Measurements from ENCODE around the gene KCNQ1.

GRCh38 chr11:2420502-2421225 lies 24.1 kb upstream of the KCNQ1 start:
- TF ChIP-seq CTCF (conservative IDR thresholded peaks at IDR 0.05; ENCODE audit: low read depth in 2 of 2) (peak; percentile 73 to 93), EZH2 (IDR thresholded peaks at IDR 0.05; ENCODE audit: low read depth, unreplicated experiment) (no peak), JUNB (IDR thresholded peaks at IDR 0.05; ENCODE audit: unreplicated experiment) (no peak), EZH2phosphoT487 (IDR thresholded peaks at IDR 0.05; ENCODE audit: unreplicated experiment) (no peak), NANOG (IDR thresholded peaks at IDR 0.05; ENCODE audit: borderline replicate concordance) (no peak), CREB1 (CRISPR knock-in tag; IDR thresholded peaks at IDR 0.05; ENCODE audit: low read depth) (no peak), POLR2AphosphoS5 (IDR thresholded peaks at IDR 0.05; ENCODE audit: low read depth) (no peak), REST (IDR thresholded peaks at IDR 0.05; ENCODE audit: unreplicated experiment) (no peak)

Measured in GM23338 (cell line).